Upper lobe of right lung (tissue), 1 donor: ENCODE measurements around the gene CDK6. TPM values are rescaled to one million over a fixed set of nuclear protein-coding genes. Genes with fewer than 3 reads are reported as not detected.

Experiments used
- ATAC-seq: fragments of 200-7000 bp; cut with Tn5 transposase; one replicate; pipeline ENCODE4 v1.9.1; 2020; ENCODE audit warnings: mild to moderate bottlenecking, moderate library complexity
- DNase-seq: peaks from one replicate; pipeline ENCODE4 v3.0.0-alpha.2; 2020
- H3K27ac ChIP-seq: fragments of 200-600 bp; one replicate; pipeline ENCODE4 v1.8.0; 2022
- H3K27me3 ChIP-seq: fragments of 200-600 bp; one replicate; pipeline ENCODE4 v1.8.0; 2022; ENCODE audit warnings: mild to moderate bottlenecking
- H3K36me3 ChIP-seq: fragments of 200-600 bp; one replicate; pipeline ENCODE4 v1.8.0; 2022
- H3K4me1 ChIP-seq: fragments of 200-600 bp; one replicate; pipeline ENCODE4 v1.8.0; 2022
- H3K4me3 ChIP-seq: fragments of 200-600 bp; one replicate; pipeline ENCODE4 v1.8.0; 2022; ENCODE audit warnings: mild to moderate bottlenecking
- H3K9me3 ChIP-seq: fragments of 200-600 bp; one replicate; pipeline ENCODE4 v1.8.0; 2022
- CTCF ChIP-seq: fragments of 200-600 bp; IDR thresholded peaks from one replicate; pipeline ENCODE4 v1.8.0; 2022; ENCODE audit warnings: antibody characterized with exemption
- intact Hi-C: fragments of 100-400 bp; cut with DNase I; formaldehyde crosslinking; loops from one replicate; pipeline ENCODE4 v1.11.0; 2022
- total RNA-seq: library from RNA; stranded (reverse); fragmentation: NEBNext Ultra II Directional; extraction: Animal tissue kit (Norgen Biotek cat#: 25700); gene quantifications from one replicate; pipeline ENCODE4 v1.2.1, GENCODE V29; 2021
- donor health status: DM: no; HTN: yes; CAD: no; lungs with severe emphysema.

The CDK6 gene
- total RNA-seq, 1 donor from 2014 or later, result 22.4 TPM

- TF ChIP-seq CTCF, result no peak
- Histone ChIP-seq H3K27ac (no peak overlapping the region), H3K9me3 (no peaks in the 10 kb centered on the region), H3K27me3 (no peaks in the 10 kb centered on the region), H3K36me3 (no peaks in the 10 kb centered on the region), H3K4me1 (peaks cover 15% of the 10 kb centered on the region), H3K4me3 (no peak overlapping the region)
- intact Hi-C loops, result no loop called here
- no peak for DNase-seq
- no peak for ATAC-seq
These were observed 108.6 kb downstream of the CDK6 start for GRCh38 chr7:92727755-92728154.

GRCh38 chr7:92725161-92725925 is 111.0 kb downstream of the CDK6 start:
- H3K4me3 ChIP-seq, result no peak overlapping the region
- TF ChIP-seq CTCF, result no peak

GRCh38 chr7:92723943-92724342 is 112.4 kb downstream of the CDK6 start:
- ATAC-seq (peak; percentile 74), DNase-seq (no peak)
- no peak for TF ChIP-seq CTCF
- Histone ChIP-seq H3K4me3 (no peak overlapping the region), H3K9me3 (no peaks in the 10 kb centered on the region), H3K4me1 (peaks cover 18% of the 10 kb centered on the region), H3K27me3 (no peaks in the 10 kb centered on the region), H3K36me3 (no peaks in the 10 kb centered on the region), H3K27ac (peak overlapping the region; percentile 44)
- intact Hi-C loops, result no loop called here

More at GRCh38 chr7:92725161-92725925, 111.0 kb downstream of the CDK6 start:
- H3K27me3 ChIP-seq, result no peaks in the 10 kb centered on the region
- peaks cover 16% of the 10 kb centered on the region for H3K4me1 ChIP-seq
- intact Hi-C loops, result no loop called here
- H3K27ac ChIP-seq, result no peak overlapping the region
- no peaks in the 10 kb centered on the region for H3K9me3 ChIP-seq
- ATAC-seq, result no peak
- no peaks in the 10 kb centered on the region for H3K36me3 ChIP-seq
- no peak for DNase-seq

DNA sequence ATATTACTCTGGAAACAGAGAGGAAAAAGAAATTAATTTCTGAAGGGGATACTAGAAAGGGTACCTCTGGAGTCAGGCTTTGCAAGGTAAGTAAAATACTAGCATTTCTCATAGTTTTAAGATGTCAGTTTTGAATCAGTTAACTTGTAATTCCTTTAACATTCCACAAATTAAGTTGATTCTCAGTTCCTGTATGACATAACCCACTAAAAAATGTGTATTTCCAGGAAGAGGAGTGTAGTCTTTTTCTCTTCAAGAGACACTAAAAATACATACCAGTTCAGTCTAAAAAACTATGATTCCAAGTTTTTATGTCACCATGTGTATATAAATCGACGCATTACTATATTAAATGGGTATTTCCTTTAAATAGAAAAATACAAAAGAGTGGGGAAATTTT is 113.2 kb downstream of the CDK6 start:
- Histone ChIP-seq H3K36me3 (no peaks in the 10 kb centered on the region), H3K27me3 (no peaks in the 10 kb centered on the region), H3K4me3 (no peak overlapping the region), H3K9me3 (no peaks in the 10 kb centered on the region), H3K4me1 (peaks cover 21% of the 10 kb centered on the region), H3K27ac (peak overlapping the region; percentile 44)
- intact Hi-C loops, result no loop called here
- DNase-seq, result no peak
- no peak for TF ChIP-seq CTCF
- ATAC-seq, result no peak

- Histone ChIP-seq H3K27me3 (no peaks in the 10 kb centered on the region), H3K27ac (no peak overlapping the region), H3K9me3 (no peaks in the 10 kb centered on the region), H3K4me1 (peaks cover 21% of the 10 kb centered on the region), H3K36me3 (no peaks in the 10 kb centered on the region), H3K4me3 (no peak overlapping the region)
- intact Hi-C loops, result no loop called here
- no peak for TF ChIP-seq CTCF
- DNase-seq (no peak), ATAC-seq (no peak)
These were observed 113.8 kb downstream of the CDK6 start for GRCh38 chr7:92722541-92722940.
